HepG2 (cell line): ENCODE data around the gene NEK11.

Experiments used
- POLR2A ChIP-seq, 2 experiments: IDR thresholded peaks; 2 replicates each; pipeline ENCODE4 v1.6.1; 2011; ENCODE audit warnings: low read depth in 2 of 2, low read length in 2 of 2, mild to moderate bottlenecking in 1 of 2, moderate library complexity in 1 of 2; ENCODE audit not compliant: insufficient read depth in 1 of 2
- ZNF446 ChIP-seq: sonication (generic); formaldehyde crosslinking; IDR thresholded peaks from 2 replicates; pipeline ENCODE4 v1.5.0; 2020; ENCODE audit warnings: mild to moderate bottlenecking, missing genetic modification reagents
- TF ChIP-seq, protein P1 (sequence below): IDR thresholded peaks from 2 replicates; pipeline ENCODE4 v1.6.1; 2012; ENCODE audit warnings: inconsistent platforms

DNA sequence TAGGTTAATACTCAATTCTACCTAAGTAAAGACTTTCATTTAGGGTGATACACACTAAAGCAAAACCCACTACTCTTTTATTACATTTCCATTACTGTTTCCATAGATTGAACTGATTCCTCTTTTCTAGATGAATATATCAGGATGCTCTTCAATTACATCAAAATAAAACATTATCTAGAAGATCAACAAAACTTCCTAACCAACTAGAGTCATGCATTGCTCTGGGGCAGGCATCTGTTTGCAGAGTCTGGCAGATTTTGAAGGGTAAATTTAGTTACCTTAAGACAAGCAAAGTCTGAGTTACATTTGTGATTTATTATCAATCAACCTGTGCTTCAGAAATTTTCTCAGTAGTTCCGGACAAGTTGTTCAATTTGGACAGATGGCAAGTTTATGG is 117.1 kb downstream of the NEK11 start:
- TF ChIP-seq ZNF446 (CRISPR knock-in tag) (no peak), POLR2A (IDR thresholded peaks at IDR 0.05; ENCODE audit: insufficient read depth in 1 of 2, low read depth in 2 of 2, low read length in 2 of 2) (no peak)
- TF ChIP-seq, protein P1, sequence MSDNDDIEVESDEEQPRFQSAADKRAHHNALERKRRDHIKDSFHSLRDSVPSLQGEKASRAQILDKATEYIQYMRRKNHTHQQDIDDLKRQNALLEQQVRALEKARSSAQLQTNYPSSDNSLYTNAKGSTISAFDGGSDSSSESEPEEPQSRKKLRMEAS, result no peak
